Measurements from ENCODE around the gene AQP4.

DNA sequence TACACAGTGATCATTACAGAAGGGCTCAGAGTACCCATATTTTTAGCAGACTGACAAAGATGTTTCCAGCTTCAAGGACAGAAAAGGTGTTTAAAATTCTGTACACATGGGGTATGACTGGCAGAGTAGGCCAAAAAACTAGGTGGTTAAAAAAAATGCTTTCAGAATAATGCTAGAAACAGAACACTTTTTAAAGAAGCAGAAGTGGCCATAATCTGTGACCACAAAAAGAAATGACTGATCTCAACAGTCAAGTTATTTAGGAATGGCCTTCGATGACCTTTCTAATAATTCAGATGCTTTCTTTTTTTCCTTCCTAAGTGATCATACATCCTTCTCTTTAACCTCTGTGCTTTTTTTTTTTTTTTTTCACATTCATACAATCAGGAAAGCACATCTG is 4.1 kb upstream of the AQP4 start:
- TF ChIP-seq, protein P1, sequence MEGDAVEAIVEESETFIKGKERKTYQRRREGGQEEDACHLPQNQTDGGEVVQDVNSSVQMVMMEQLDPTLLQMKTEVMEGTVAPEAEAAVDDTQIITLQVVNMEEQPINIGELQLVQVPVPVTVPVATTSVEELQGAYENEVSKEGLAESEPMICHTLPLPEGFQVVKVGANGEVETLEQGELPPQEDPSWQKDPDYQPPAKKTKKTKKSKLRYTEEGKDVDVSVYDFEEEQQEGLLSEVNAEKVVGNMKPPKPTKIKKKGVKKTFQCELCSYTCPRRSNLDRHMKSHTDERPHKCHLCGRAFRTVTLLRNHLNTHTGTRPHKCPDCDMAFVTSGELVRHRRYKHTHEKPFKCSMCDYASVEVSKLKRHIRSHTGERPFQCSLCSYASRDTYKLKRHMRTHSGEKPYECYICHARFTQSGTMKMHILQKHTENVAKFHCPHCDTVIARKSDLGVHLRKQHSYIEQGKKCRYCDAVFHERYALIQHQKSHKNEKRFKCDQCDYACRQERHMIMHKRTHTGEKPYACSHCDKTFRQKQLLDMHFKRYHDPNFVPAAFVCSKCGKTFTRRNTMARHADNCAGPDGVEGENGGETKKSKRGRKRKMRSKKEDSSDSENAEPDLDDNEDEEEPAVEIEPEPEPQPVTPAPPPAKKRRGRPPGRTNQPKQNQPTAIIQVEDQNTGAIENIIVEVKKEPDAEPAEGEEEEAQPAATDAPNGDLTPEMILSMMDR (IDR thresholded peaks at IDR 0.05; ENCODE audit: low read length): no peak
- no peak for TF ChIP-seq EZH2phosphoT487 (IDR thresholded peaks at IDR 0.05; ENCODE audit: low read length)
